ENCODE results near the gene NOA1. TPM values are rescaled to one million over a fixed set of nuclear protein-coding genes. Genes with fewer than 3 reads are reported as not detected.
"Not testable (repeated sequence)": the region's sequence is repeated elsewhere in the genome, so short reads cannot be mapped to it uniquely, and the experiment has no call there.

NOA1 gene
- total RNA-seq, 2 donors from 2014 or later = 8.8 to 10.3 TPM

- DNase-seq (ENCODE audit: low spot score) = no peak
- intact Hi-C loops (cut with DNase I) = no loop called here
These were observed 6.0 kb downstream of the NOA1 start for GRCh38 chr4:56971383-56971782.

- intact Hi-C loops (cut with DNase I) = no loop called here
- DNase-seq (ENCODE audit: low spot score) = no peak
These were observed 16.3 kb downstream of the NOA1 start for GRCh38 chr4:56961107-56961500.

DNA sequence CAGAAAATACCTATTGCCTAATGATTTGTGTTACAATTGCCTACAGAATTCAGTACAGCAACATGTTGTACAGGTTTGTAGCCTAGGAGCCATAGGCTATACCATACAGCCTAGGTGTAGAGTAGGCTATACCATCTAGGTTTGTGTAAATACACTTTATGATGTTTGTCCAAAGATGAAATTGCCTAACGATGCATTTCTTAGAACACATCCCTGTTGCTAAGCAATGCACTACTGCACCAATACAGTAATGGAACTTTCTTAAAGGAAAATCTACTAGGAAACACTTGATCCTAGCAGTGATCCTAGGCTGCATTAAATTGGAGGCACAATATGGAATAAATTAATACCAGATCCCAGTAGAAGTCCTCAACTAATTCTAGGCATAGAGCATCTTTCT is 18.3 kb downstream of the NOA1 start:
- intact Hi-C loops (cut with DNase I) = no loop called here
- no peak for DNase-seq (ENCODE audit: low spot score)

DNA sequence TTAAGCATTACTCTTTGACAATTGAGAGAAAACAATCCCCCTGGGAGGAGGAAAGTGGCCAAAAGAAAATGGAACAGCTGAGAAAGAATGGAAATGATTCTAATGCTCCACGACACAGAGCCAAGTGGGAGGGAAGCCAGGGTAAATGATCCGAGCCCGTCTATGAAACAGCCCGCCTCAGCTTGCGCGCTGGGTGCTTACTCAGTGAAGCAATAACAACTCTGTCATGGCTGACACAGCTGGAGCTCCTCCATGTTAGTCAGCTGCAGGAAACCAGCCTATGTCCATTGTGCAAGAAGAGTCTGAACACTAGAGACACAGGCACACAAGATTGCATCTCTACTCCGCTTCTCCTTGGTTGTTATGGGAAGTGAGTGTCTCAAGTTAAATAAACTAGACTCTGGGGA is 19.3 kb downstream of the NOA1 start:
- intact Hi-C loops (cut with DNase I) = no loop called here
- peak; percentile 97 for DNase-seq (ENCODE audit: low spot score)

DNA sequence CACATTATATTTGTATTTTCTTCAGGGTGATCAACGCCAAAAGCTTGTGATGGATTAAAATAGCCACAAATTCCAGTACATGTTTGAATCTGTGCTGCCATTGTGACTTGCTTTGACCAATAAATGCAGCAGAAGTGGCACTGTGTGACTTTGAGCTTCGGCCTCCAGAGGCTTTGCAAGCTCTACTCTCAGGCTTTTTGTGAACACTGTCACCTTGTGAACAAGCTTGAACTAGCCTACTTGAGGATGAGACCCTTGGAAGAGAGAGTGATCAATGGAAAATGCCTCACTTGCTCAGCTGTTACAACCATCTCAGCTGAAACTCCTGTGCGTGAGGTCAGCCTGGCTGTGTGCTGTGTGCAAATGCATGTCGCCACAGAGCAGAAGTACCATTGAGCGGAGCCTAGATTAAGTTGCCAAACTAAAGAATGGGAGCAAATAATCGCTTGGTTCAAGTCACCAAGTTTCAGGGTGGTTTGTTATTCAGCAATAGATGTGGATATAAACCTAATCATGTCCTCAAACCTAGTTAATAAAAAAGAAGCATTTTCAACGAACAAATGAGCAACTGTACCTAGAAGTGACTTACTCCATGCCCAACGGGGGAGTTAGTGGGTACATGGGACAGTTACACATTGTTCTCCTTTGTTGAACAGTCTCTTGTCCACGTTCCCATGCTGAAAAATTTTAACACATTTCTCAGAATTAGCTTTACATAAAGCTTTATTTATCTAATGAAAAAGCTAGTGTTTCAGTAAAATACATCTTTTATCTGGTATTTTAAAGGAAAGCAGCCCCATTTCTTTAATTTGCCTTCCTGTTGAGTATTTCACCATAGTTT is 23.5 kb downstream of the NOA1 start:
- no peak for DNase-seq (ENCODE audit: low spot score)
- intact Hi-C loops (cut with DNase I) = no loop called here

- no peak for DNase-seq (ENCODE audit: low spot score)
- intact Hi-C loops (cut with DNase I) = no loop called here
These were observed 36.0 kb downstream of the NOA1 start for GRCh38 chr4:56941403-56941802.

- intact Hi-C loops (cut with DNase I) = no loop called here
These were observed 36.4 kb downstream of the NOA1 start for GRCh38 chr4:56940971-56941370.

DNA sequence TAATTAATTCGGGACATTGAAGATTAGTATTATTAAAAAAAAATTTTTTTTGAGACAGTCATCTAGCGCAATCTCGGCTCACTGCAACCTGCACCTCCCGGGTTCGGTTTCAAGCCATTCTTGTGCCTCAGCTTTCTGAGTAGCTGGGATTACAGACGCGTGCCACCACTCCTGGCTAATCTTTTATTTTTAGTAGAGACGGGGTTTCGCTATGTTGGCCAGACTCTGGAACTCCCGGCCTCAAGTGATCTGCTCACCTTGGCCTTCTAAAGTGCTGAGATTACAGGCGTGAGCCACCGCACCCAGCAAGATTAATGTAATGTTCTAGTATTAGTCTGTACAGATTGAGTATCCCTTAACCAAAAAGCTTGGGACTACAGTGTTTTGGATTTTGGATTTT is 37.0 kb downstream of the NOA1 start:
- intact Hi-C loops (cut with DNase I) = no loop called here
- no peak for DNase-seq (ENCODE audit: low spot score)

More at GRCh38 chr4:56940971-56941370, 36.4 kb downstream of the NOA1 start:
- no peak for DNase-seq (ENCODE audit: low spot score)

- DNase-seq (ENCODE audit: low spot score); intact Hi-C loops (cut with DNase I): not testable (repeated sequence)
These were observed 37.6 kb downstream of the NOA1 start for GRCh38 chr4:56939826-56940225.

DNA sequence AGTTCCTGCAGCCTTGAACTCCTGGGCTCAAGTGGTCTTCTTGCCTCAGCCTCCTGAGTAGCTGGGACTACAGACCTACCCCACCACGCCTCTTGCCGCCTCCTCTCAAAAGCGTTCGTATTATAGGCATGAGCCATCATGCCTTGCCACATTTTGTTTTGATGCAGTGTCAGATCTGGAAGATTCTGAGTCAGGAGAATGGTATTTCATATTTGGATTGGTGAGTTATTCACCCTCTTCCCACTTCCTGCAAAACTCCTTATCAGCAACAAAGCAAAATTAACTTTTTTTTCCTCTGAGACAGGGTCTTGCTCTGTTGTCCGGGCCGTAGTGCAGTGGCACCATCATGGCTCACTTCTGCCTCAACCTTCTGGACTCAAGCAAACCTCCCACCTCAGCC is 40.1 kb downstream of the NOA1 start:
- no peak for DNase-seq (ENCODE audit: low spot score)
- intact Hi-C loops (cut with DNase I) = no loop called here

- no peak for DNase-seq (ENCODE audit: low spot score)
- intact Hi-C loops (cut with DNase I) = no loop called here
These were observed 45.5 kb downstream of the NOA1 start for GRCh38 chr4:56931924-56932323.

GRCh38 chr4:56930638-56931037 is 46.8 kb downstream of the NOA1 start:
- intact Hi-C loops (cut with DNase I) = no loop called here
- no peak for DNase-seq (ENCODE audit: low spot score)

DNA sequence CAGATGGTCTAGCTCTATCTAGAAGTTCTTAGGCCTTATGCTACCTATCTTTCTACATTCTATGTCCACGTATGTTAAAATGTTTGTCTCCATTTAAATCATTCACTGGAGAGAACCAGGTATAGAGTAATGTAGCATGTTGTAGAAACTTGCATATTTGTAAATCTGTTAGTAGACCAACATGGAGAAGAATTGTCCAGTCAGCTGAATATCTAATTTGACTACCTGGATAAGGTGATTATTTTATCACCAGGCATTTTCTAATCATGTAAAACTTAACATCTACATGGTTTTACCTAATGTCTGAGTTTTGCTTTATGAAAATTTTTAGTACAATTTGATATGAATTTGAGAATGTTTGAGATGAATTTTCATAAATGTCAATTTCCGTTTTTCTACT is 50.2 kb downstream of the NOA1 start:
- DNase-seq (ENCODE audit: low spot score) = no peak
- intact Hi-C loops (cut with DNase I) = loop anchor here in 1 of 2 donors (5.0 kb wide), 1 partner anchor 1025 kb away; no protein-coding TSS in a partner anchor

DNA sequence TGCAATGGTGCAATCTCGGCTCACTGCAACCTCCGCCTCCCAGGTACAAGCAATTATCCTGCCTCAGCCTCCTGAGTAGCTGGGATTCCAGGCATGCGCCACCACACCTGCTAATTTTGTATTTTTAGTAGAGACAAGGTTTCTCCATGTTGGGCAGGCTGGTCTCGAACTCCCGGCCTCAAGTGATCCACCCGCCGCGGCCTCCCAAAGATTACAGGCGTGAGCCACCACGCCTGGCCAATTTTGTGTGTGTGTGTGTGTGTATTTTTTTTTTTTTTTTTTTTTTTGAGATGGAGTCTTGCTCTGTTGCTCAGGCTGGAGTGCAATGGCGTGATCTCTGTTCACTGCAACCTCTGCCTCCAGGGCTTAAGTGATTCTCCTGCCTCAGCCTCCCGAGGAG is 62.4 kb downstream of the NOA1 start:
- DNase-seq (ENCODE audit: low spot score); intact Hi-C loops (cut with DNase I): not testable (repeated sequence)

DNA sequence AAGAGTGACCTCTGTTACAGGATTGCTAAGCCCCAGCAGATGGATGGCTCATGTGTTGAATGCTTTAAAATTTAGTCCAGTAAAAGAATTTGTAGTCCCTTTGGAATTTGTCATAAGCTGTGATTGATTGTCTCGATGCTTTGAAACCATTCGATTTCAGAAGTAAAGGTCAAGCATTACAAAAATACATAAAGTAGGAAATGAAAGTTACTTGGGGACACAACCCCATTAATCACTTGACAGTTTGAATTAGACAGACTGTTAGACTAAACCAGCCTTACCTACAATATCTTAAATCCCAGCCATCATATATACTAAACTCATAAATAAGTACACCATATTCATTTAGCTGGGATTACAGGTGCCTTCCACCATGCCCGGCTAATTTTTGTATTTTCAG is 63.1 kb downstream of the NOA1 start:
- DNase-seq (ENCODE audit: low spot score) = no peak
- intact Hi-C loops (cut with DNase I) = no loop called here

Other genes starting within 250 kb of the NOA1 start
- not detected for gene SPINK2, start 155.9 kb downstream of the NOA1 start, total RNA-seq
- 10 to 100 TPM; 31.9 to 32.0 TPM for gene REST, start 69.7 kb downstream of the NOA1 start, total RNA-seq
- gene POLR2B, start 1.3 kb upstream of the NOA1 start, total RNA-seq = 10 to 100 TPM; 60.2 to 68.4 TPM
- gene IGFBP7, start 132.8 kb upstream of the NOA1 start, total RNA-seq = 1,000 to 10,000 TPM; 1,930 to 2,920 TPM